ENCODE results near the gene NTSR1.

The NTSR1 gene

GRCh38 chr20:62708591-62709536 lies at the start of gene NTSR1:
NTSR1 (plus strand) TSS chr20:62708836; CDS start chr20:62709208, 372 bp downstream.
- no peak for DNase-seq (ENCODE audit: low spot score)

DNA sequence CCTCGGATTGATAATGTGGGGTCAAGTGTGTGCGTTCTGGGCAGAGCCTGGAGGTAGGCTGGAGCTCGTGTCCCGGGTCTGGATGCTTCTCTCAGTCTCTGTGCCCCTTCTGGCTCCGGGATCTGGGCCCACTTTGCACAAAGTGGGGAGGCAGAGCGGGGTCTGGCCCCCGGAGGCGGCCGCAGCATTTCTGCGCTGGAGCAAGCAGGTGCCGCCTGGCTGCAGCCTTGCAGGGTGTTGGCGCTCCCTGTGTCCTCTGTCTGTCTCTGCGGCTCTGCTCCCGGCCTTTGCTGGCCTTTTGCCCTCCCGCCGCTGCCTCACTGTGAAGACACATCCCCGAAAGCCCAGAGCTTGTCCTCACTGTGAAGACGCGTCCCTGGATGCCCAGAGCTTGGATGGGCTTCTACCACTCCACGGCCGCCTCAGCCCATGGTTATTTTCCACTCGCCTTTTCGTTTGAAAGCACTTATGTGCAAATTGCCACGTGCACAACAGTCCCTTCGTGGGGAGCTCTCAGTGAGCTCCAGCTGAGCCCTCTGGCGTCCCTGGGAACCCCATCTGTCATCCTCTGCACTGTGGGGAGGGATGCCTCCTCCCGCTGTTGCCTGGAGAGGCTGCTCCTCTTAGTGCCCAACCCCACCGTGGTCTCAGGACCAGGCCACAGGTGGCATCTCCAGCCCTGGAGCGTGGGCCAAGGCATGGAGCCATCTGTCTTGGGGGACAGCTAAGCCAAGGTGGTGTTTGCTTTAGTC lies 49.0 kb upstream of the NTSR1 start:
- no peak for DNase-seq (ENCODE audit: low spot score)

DNA sequence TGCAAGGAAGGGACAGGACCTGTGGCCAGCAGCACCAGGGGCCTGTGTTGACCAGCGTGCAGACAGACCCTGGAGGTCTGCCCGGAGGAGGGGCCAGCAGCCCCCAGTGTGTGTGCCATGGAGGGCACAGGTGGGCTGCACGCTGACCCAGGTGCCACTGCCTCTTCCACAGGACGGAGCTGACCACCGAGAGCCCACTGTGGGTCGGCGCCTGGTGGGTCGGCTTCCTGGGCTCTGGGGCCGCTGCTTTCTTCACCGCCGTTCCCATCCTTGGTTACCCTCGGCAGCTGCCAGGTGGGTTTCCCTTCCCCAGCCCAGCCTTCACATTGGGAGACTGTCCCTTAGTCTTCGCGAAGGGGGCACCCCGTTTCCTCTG lies 48.4 kb upstream of the NTSR1 start:
- no peak for DNase-seq (ENCODE audit: low spot score)

DNA sequence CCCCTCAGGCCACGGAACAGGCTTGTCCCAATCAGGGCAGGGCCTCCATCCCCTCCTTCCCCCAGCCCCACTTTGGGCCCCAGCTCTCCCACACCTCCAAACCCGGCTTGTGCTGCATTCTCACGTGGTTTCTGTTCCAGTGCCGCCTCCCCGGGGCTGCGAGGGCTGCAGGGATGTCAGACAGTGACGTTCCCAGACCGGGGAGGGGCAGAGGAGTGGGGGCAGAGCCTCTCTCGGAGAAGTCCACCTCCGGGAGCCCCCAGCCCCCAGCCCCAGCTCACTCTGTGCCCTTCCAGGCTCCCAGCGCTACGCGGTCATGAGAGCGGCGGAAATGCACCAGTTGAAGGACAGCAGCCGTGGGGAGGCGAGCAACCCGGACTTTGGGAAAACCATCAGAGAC lies 47.9 kb upstream of the NTSR1 start:
- no peak for DNase-seq (ENCODE audit: low spot score)

GRCh38 chr20:62661647-62662046 lies 47.0 kb upstream of the NTSR1 start:
- no peak for DNase-seq (ENCODE audit: low spot score)

DNA sequence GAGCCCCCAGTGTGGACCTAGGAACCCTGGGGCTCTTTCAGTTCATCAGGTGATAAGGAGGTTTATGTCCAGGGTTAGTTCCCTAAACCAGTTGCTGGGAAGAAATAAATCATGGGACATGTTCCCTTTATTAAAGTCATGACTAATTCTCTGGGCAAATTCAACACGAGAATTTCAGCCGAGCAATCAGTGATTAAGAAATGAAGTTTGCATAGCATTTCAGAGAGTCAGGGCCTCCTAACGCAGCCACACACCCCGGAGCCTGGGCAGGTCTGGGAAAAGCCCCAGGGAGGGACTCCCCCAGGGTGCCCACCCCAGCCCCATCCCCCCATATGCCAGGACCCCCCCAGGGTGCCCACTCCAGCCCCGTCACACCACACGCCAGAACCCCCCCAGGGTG lies 46.2 kb upstream of the NTSR1 start:
- DNase-seq (ENCODE audit: low spot score) = no peak

DNA sequence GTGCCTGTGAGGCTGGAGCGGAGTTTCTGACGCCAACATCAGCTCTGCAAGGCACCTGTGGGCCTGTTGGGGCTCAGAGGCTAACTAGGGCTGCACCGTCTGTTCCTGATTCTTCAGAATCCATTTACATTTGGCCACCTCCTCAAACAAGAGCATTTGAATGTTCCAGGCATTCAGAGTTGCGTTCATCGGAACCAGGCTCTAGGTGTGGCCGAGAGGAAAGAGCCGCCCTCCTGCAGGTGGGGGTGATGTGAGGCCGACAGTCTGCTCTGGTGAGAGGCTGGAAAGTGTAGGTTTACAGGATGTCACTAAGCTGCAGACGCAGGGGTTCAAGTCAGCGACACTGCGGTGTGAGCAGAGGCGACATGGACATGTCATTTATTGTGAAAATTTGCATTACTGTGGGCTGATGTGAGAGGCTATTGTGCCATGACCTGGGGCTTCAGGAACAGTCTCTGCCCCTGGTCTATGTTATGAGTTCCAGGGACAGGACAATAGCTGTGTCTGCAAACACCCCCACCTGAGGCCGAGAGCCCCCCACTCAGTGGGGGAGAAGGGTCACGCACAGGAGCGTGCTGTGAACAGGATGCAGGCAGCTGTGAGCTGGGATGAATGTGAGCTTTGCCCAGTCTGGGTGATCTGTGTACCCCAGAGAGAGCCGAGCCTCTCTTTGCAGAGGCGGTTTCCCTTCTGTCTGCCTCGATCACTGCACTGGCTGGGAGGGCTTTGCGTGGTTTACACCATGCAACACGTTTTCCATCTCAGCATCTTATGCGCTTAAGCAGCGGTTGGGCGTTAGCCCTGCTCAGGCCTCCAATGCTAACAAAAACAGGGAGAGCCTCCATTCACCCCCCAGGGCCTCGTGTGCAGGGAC lies 45.3 kb upstream of the NTSR1 start:
- DNase-seq (ENCODE audit: low spot score) = no peak

DNA sequence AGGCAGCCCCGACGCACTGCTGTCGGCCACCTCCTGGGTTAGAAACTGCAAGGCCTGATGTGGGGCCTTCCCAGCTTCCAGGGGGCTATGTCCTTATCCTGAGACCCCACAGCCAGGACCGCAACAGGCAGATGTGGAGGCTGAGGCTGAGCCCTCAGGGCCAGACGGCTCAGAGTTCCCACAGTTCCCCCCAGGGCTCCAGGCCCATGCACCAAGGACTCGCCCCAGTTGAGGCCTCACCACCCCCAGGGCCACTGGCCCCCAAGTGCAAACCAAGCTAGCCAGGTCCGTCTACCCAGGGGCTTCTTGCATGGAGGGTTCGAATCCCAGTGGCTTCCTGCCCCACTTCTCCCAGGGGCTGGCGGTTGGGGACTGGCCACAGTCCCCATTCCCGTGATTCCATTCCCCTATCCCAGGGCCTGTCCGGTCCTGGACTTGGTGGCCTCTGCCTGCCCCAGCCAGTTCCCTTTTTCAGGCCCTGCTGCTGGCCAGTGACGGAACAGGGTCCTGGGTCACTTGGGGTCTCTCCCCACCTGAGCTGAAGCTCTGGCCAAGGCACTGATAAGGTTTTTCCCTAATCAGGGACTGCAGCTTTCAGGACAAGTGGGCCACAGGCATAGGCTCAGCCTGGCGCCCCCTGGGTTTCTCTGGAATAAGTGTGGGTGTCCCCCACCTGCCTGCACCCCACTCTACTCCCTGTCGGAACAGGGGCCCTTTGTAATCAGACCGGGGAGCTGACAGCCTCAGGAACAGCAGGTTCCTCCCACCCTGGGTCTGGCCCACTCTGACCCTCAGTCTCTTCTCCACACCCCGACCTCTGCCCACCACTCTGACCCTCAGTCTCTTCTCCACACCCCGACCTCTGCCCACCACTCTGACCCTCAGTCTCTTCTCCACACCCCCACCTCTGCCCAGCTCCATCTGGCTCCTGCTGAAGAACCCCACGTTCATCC lies 44.3 kb upstream of the NTSR1 start:
- DNase-seq (ENCODE audit: low spot score) = no peak

DNA sequence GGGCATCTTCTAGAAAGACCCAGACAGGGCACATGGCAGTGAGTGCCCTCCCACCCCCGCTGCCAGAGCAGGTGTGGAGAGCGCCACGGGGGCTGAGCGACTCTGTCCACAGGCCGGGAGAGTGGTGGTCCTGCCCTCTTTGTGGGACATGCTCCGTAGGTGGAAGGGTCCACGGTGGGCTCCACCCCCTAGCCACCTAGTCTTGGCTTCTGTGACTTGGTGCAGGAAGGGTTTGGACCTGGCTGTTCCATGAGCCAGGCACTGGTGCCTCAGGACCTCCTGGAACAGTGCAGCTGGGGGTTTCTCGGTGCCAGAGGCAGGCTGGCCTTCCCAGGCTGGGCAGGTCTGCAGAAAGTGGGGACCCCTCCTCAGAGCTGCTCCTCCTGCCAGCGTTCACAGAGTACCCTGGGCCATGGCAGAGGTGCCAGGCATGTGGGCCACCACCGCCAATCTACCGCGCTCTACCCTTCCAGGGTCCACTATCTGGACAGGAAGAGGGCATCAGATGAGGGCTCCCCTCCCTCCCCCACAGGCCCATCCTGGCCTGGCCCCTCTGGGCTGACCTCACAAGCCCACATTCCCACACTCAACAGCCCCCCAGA lies 43.4 kb upstream of the NTSR1 start:
- DNase-seq (ENCODE audit: low spot score) = no peak

GRCh38 chr20:62665826-62666735 lies 42.6 kb upstream of the NTSR1 start:
- no peak for DNase-seq (ENCODE audit: low spot score)

DNA sequence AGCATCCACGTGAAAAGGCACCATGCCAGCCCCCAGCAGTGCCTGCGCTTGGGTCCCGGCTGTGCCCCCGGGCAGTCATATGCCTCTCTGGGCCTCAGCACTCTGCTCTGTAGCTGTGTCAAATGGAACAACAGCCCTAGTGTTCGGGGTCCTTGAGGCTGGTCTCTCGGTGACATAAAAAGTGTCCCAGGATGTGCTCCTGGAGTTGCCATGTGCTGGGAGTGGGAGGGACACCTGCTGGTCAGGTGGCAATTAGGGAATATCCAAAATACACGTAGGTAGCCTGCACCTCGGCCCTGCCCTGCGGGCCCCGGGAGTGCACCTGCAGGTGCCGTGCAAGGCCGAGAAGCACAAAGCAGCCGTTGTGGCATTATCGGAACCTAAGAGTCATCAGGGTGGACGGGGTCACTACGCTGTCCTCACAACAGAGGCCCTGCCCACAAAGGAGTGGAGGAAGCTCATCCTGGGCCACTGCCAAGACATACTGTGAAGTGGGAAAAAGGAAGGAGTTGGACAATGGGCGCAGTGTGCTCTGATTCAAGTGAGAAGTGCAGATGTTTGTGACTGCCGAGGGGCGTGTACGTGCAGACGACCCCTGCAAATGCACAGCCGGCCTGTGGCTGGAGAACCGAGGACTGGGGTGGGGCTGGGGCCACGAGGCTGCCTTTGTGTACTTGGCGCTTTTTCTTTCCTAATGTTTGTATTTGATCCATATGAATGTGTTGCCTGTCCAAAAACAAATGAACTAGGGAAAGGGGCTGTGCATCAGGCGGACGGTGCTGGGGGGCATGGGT lies 41.7 kb upstream of the NTSR1 start:
- DNase-seq (ENCODE audit: low spot score) = no peak

- DNase-seq (ENCODE audit: low spot score) = no peak
Observed at GRCh38 chr20:62667530-62668440, 40.9 kb upstream of the NTSR1 start.

DNA sequence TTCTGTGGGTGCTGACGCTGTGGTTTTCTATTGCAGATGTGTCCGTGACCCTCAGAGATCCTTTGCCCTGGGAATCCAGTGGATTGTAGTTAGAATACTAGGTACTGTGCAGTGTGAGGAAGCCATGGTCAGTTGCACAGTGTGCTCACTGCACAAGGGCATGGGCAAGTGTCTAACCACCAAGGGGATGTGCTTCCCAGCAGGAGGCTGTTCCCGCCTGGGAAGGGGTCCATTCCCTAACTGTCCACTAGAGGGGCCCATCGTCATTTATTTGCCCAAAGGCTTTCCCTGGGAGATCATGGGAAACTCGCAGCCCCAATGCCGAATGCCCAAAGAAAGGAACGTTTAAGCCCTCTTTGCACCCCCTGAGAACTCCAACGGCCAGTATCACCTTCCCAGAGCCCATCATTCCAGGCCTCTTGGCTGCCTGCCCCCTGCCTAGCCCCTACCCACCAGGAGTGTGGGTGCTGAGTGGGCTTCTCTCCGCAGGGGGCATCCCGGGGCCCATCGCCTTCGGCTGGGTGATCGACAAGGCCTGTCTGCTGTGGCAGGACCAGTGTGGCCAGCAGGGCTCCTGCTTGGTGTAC lies 40.1 kb upstream of the NTSR1 start:
- no peak for DNase-seq (ENCODE audit: low spot score)

GRCh38 chr20:62669249-62669648 lies 39.4 kb upstream of the NTSR1 start:
- no peak for DNase-seq (ENCODE audit: low spot score)

GRCh38 chr20:62670156-62670555 lies 38.5 kb upstream of the NTSR1 start:
- no peak for DNase-seq (ENCODE audit: low spot score)

- DNase-seq (ENCODE audit: low spot score) = no peak
Observed at GRCh38 chr20:62670998-62671397, 37.6 kb upstream of the NTSR1 start.

DNA sequence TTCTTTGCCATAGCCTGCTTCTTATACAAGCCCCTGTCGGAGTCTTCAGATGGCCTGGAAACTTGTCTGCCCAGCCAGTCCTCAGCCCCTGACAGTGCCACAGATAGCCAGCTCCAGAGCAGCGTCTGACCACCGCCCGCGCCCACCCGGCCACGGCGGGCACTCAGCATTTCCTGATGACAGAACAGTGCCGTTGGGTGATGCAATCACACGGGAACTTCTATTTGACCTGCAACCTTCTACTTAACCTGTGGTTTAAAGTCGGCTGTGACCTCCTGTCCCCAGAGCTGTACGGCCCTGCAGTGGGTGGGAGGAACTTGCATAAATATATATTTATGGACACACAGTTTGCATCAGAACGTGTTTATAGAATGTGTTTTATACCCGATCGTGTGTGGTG lies 36.9 kb upstream of the NTSR1 start:
- DNase-seq (ENCODE audit: low spot score) = no peak

Data from NAMALWA (cell line).